Ishikawa (cell line): ENCODE results near the gene HNRNPU.

Source experiments
- CREB1 ChIP-seq: IDR thresholded peaks from 2 replicates; pipeline ENCODE4 v1.6.1; 2012; ENCODE audit warnings: low read depth
- EP300 ChIP-seq: IDR thresholded peaks from 2 replicates; pipeline ENCODE4 v1.6.1; 2012; ENCODE audit warnings: borderline replicate concordance
- MAX ChIP-seq: IDR thresholded peaks from 2 replicates; pipeline ENCODE4 v1.6.1; 2012
- NFIC ChIP-seq: IDR thresholded peaks from 2 replicates; pipeline ENCODE4 v1.6.1; 2012
- RAD21 ChIP-seq: IDR thresholded peaks from 2 replicates; pipeline ENCODE4 v1.6.1; 2012; ENCODE audit warnings: low read depth
- REST ChIP-seq: IDR thresholded peaks from 2 replicates; pipeline ENCODE4 v1.6.1; 2012; ENCODE audit warnings: low read depth, mild to moderate bottlenecking
- TAF1 ChIP-seq: IDR thresholded peaks from 2 replicates; pipeline ENCODE4 v1.6.1; 2012; ENCODE audit warnings: low read depth, mild to moderate bottlenecking
- USF1 ChIP-seq: IDR thresholded peaks from 2 replicates; pipeline ENCODE4 v1.6.1; 2012
- YY1 ChIP-seq: IDR thresholded peaks from 2 replicates; pipeline ENCODE4 v1.6.1; 2012; ENCODE audit warnings: low read depth

GRCh38 chr1:244896550-244896949 lies 32.2 kb upstream of the HNRNPU start:
- TF ChIP-seq TAF1 (no peak), MAX (no peak), RAD21 (no peak), YY1 (no peak), CREB1 (no peak), REST (no peak), NFIC (no peak), EP300 (no peak), USF1 (no peak)
